ENCODE measurements around the gene PFDN1. TPM values are rescaled to one million over a fixed set of nuclear protein-coding genes. Genes with fewer than 3 reads are reported as not detected.

PFDN1 gene
- total and polyA plus RNA-seq, 10 of the 15 experiments (the other 5 are each of a cell fraction or from before 2014, with no cell fraction given): 62.9 to 193 (median 102) TPM

- no peak overlapping the region for H3K27ac ChIP-seq (ENCODE audit: control insufficient read depth, insufficient read depth)
- no peaks in the 10 kb centered on the region for H3K4me1 ChIP-seq (ENCODE audit: control insufficient read depth, insufficient read depth, low read length)
- ChIA-PET CTCF (interaction anchor here (1.2 kb wide), 2 partner anchors 41 to 67 kb away, joined by 4 to 5 read pairs; no protein-coding TSS in a partner anchor), SMC1A (ENCODE audit: uncharacterized antibody, unreplicated experiment) (interaction anchor here (0.8 to 1.2 kb wide), 2 partner anchors 42 to 67 kb away, joined by 3 read pairs; no protein-coding TSS in a partner anchor), RAD21 (ENCODE audit: unreplicated experiment) (no interaction called here), POLR2A (interaction anchor here (0.9 kb wide), 1 partner anchor 16 kb away, joined by 3 read pairs; no protein-coding TSS in a partner anchor)
- H4K20me1 ChIP-seq (ENCODE audit: control insufficient read depth, insufficient read depth): no peaks in the 10 kb centered on the region
- H3K4me3 ChIP-seq: no peak overlapping the region
- in situ Hi-C loops (cut with MboI) (no loop called here), intact Hi-C loops (cut with micrococcal nuclease; ENCODE audit: unreplicated experiment) (no loop called here)
- WGBS (ENCODE audit: insufficient coverage, insufficient replicate concordance, low lambda C conversion rate, missing lambda C conversion rate): 58% methylated on average over 5 of the region's 5 CpGs
- no peaks in the 10 kb centered on the region for H3K36me3 ChIP-seq (ENCODE audit: control insufficient read depth in 2 of 2, insufficient read depth in 2 of 2, low read length in 1 of 2)
- H3K79me2 ChIP-seq (ENCODE audit: control insufficient read depth, insufficient read depth, low read length): no peaks in the 10 kb centered on the region
- no peak for TF ChIP-seq ZNF274 (IDR thresholded peaks at IDR 0.05; ENCODE audit: insufficient read depth, insufficient read length)
- TF ChIP-seq E2F4 (IDR thresholded peaks at IDR 0.05; ENCODE audit: low read depth, low read length): no peak
- no peak for TF ChIP-seq BCL11A (IDR thresholded peaks at IDR 0.05; ENCODE audit: low read depth, low read length)
- no peak for TF ChIP-seq NR2F1 (conservative IDR thresholded peaks at IDR 0.05)
- no peak for TF ChIP-seq CBX3 (IDR thresholded peaks at IDR 0.05; ENCODE audit: borderline replicate concordance, low read depth)
- no peak for TF ChIP-seq TCF3 (IDR thresholded peaks at IDR 0.05; ENCODE audit: borderline replicate concordance, insufficient read depth, low read depth, low read length)
- no peak for TF ChIP-seq RCOR1 (conservative IDR thresholded peaks at IDR 0.05; ENCODE audit: low read depth, low read length)
- TF ChIP-seq GATAD2B (conservative IDR thresholded peaks at IDR 0.05; ENCODE audit: low read depth): no peak
- TF ChIP-seq, protein P1, sequence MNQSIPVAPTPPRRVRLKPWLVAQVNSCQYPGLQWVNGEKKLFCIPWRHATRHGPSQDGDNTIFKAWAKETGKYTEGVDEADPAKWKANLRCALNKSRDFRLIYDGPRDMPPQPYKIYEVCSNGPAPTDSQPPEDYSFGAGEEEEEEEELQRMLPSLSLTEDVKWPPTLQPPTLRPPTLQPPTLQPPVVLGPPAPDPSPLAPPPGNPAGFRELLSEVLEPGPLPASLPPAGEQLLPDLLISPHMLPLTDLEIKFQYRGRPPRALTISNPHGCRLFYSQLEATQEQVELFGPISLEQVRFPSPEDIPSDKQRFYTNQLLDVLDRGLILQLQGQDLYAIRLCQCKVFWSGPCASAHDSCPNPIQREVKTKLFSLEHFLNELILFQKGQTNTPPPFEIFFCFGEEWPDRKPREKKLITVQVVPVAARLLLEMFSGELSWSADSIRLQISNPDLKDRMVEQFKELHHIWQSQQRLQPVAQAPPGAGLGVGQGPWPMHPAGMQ (IDR thresholded peaks at IDR 0.05; ENCODE audit: borderline replicate concordance): no peak
- TF ChIP-seq KDM1A (IDR thresholded peaks at IDR 0.05; ENCODE audit: borderline replicate concordance): no peak
- TF ChIP-seq ZBED1 (IDR thresholded peaks at IDR 0.05; ENCODE audit: borderline replicate concordance): no peak
- no peak for TF ChIP-seq EP300 (IDR thresholded peaks at IDR 0.05; ENCODE audit: borderline replicate concordance in 1 of 2, control insufficient read depth in 1 of 2, low read depth in 2 of 2, low read length in 2 of 2)
- no peak for TF ChIP-seq ZNF24 (IDR thresholded peaks at IDR 0.05)
- TF ChIP-seq FOXK2 (IDR thresholded peaks at IDR 0.05): no peak
- no peak for FAIRE-seq
- no peak overlapping the region for H3K9ac ChIP-seq (ENCODE audit: control insufficient read depth, insufficient read depth, low read length)
- H3K27me3 ChIP-seq (replicated peaks in 1 of 2; ENCODE audit: control insufficient read depth in 2 of 2, insufficient read depth in 2 of 2, low read length in 1 of 2): no peaks in the 10 kb centered on the region
- no peak overlapping the region for H2AFZ ChIP-seq (ENCODE audit: control insufficient read depth, low read depth, low read length)
- H3K4me2 ChIP-seq (ENCODE audit: control insufficient read depth, insufficient read depth): no peak overlapping the region
- no peak for DNase-seq (ENCODE audit: low read depth, low spot score)
- ATAC-seq: no peak
- no peaks in the 10 kb centered on the region for H3K9me3 ChIP-seq (replicated peaks; ENCODE audit: control insufficient read depth, insufficient read depth, low read length)
- no TSS peak for BruUV-seq (replicated peaks)
Observed at GRCh38 chr5:140311011-140311467, 8.1 kb upstream of the PFDN1 start.
